Parathyroid adenoma (tissue), 2 donors: ENCODE data around the gene STBD1.

Experiments
- H2AFZ ChIP-seq: fragments of 300-600 bp; sonication (generic); one replicate; pipeline ENCODE4 v1.7.0; 2017; ENCODE audit warnings: antibody characterized with exemption, mild to moderate bottlenecking
- H3K27ac ChIP-seq: fragments of 300-600 bp; sonication (generic); one replicate; pipeline ENCODE4 v1.7.0; 2017
- H3K27me3 ChIP-seq: fragments of 300-600 bp; sonication (generic); one replicate; pipeline ENCODE4 v1.7.0; 2017; ENCODE audit warnings: low read length; ENCODE audit not compliant: control insufficient read depth, insufficient read depth
- H3K36me3 ChIP-seq: fragments of 300-600 bp; sonication (generic); one replicate; pipeline ENCODE4 v1.7.0; 2017; ENCODE audit warnings: low read length; ENCODE audit not compliant: control insufficient read depth, insufficient read depth
- H3K4me1 ChIP-seq: fragments of 300-600 bp; sonication (generic); one replicate; pipeline ENCODE4 v1.7.0; 2017; ENCODE audit warnings: control low read depth
- H3K4me2 ChIP-seq: fragments of 300-600 bp; sonication (generic); one replicate; pipeline ENCODE4 v1.7.0; 2017; ENCODE audit warnings: low read length
- H3K4me3 ChIP-seq: fragments of 300-600 bp; sonication (generic); one replicate; pipeline ENCODE4 v1.7.0; 2017; ENCODE audit warnings: low read depth, low read length
- H3K79me2 ChIP-seq: fragments of 300-600 bp; sonication (generic); one replicate; pipeline ENCODE4 v1.7.0; 2017; ENCODE audit warnings: control low read depth
- H3K9ac ChIP-seq: fragments of 300-600 bp; sonication (generic); one replicate; pipeline ENCODE4 v1.7.0; 2017; ENCODE audit warnings: mild to moderate bottlenecking
- H3K9me3 ChIP-seq: fragments of 300-600 bp; sonication (generic); one replicate; pipeline ENCODE4 v1.7.0; 2017; ENCODE audit warnings: low read length; ENCODE audit not compliant: control insufficient read depth
- CTCF ChIP-seq: fragments of 300-600 bp; sonication (generic); IDR thresholded peaks from one replicate; pipeline ENCODE4 v1.7.0; 2017; ENCODE audit warnings: antibody characterized with exemption, mild to moderate bottlenecking
- donor health status: primary hyperparathyroidism.

STBD1 gene

GRCh38 chr4:76265631-76266218 lies 40.8 kb upstream of the STBD1 start:
- no peak overlapping the region for H3K9ac ChIP-seq
- TF ChIP-seq CTCF = no peak
- H3K79me2 ChIP-seq = no peaks in the 10 kb centered on the region
- H3K27ac ChIP-seq = no peak overlapping the region
- H3K36me3 ChIP-seq = no peaks in the 10 kb centered on the region
- no peak overlapping the region for H3K4me3 ChIP-seq
- no peaks in the 10 kb centered on the region for H3K9me3 ChIP-seq
- H3K4me1 ChIP-seq = no peaks in the 10 kb centered on the region
- H3K4me2 ChIP-seq = no peak overlapping the region
- no peaks in the 10 kb centered on the region for H3K27me3 ChIP-seq
- H2AFZ ChIP-seq = no peak overlapping the region

GRCh38 chr4:76266627-76267026 lies 39.9 kb upstream of the STBD1 start:
- Histone ChIP-seq H3K4me3 (no peak overlapping the region), H3K9me3 (no peaks in the 10 kb centered on the region), H3K27ac (no peak overlapping the region), H3K4me1 (no peaks in the 10 kb centered on the region), H3K79me2 (no peaks in the 10 kb centered on the region), H3K4me2 (no peak overlapping the region), H2AFZ (no peak overlapping the region), H3K27me3 (no peaks in the 10 kb centered on the region), H3K9ac (no peak overlapping the region), H3K36me3 (no peaks in the 10 kb centered on the region)
- TF ChIP-seq CTCF = no peak

GRCh38 chr4:76267811-76268210 lies 38.7 kb upstream of the STBD1 start:
- TF ChIP-seq CTCF = no peak
- no peak overlapping the region for H3K9ac ChIP-seq

GRCh38 chr4:76270244-76271175 lies 36.0 kb upstream of the STBD1 start:
- Histone ChIP-seq H3K36me3 (no peaks in the 10 kb centered on the region), H3K9me3 (no peaks in the 10 kb centered on the region), H3K4me1 (no peaks in the 10 kb centered on the region), H2AFZ (no peak overlapping the region), H3K9ac (no peak overlapping the region), H3K27me3 (no peaks in the 10 kb centered on the region), H3K4me2 (no peak overlapping the region), H3K27ac (no peak overlapping the region), H3K79me2 (no peaks in the 10 kb centered on the region), H3K4me3 (no peak overlapping the region)
- TF ChIP-seq CTCF = no peak

More at GRCh38 chr4:76267811-76268210, 38.7 kb upstream of the STBD1 start:
- Histone ChIP-seq H3K4me3 (no peak overlapping the region), H3K4me1 (no peaks in the 10 kb centered on the region), H3K27ac (no peak overlapping the region), H3K36me3 (no peaks in the 10 kb centered on the region), H2AFZ (no peak overlapping the region), H3K4me2 (no peak overlapping the region), H3K27me3 (no peaks in the 10 kb centered on the region), H3K79me2 (no peaks in the 10 kb centered on the region), H3K9me3 (no peaks in the 10 kb centered on the region)
